Nephron (organoid): ENCODE data around the gene IMPG2.

ENCODE experiments used
- H3K27ac Mint-ChIP-seq, 3 experiments: 2 replicates each; pipeline ENCODE4 v1.8.0; 2020; ENCODE audit warnings: mixed read lengths in 3 of 3, mild to moderate bottlenecking in 2 of 3, moderate library complexity in 1 of 3
- H3K27me3 Mint-ChIP-seq: 2 replicates; pipeline ENCODE4 v1.8.0; 2021; ENCODE audit warnings: low read depth, mild to moderate bottlenecking, moderate library complexity, mixed read lengths
- H3K36me3 Mint-ChIP-seq: 2 replicates; pipeline ENCODE4 v1.8.0; 2020; ENCODE audit warnings: low read depth, mixed read lengths
- H3K4me1 Mint-ChIP-seq: 2 replicates; pipeline ENCODE4 v1.8.0; 2020; ENCODE audit warnings: mixed read lengths
- H3K4me3 Mint-ChIP-seq, 3 experiments: 2 replicates each; pipeline ENCODE4 v1.8.0; 2020; ENCODE audit warnings: mild to moderate bottlenecking in 3 of 3, mixed read lengths in 3 of 3, moderate library complexity in 2 of 3
- H3K9me3 Mint-ChIP-seq: 2 replicates; pipeline ENCODE4 v1.8.0; 2020; ENCODE audit warnings: mixed read lengths
- CTCF ChIP-seq, 3 experiments: fragments of 200-600 bp; sonication (generic); IDR thresholded peaks; one replicate each; pipeline ENCODE4 v1.5.0; 2021; ENCODE audit warnings: antibody characterized with exemption in 3 of 3; ENCODE audit not compliant: unreplicated experiment in 3 of 3

The IMPG2 gene

DNA sequence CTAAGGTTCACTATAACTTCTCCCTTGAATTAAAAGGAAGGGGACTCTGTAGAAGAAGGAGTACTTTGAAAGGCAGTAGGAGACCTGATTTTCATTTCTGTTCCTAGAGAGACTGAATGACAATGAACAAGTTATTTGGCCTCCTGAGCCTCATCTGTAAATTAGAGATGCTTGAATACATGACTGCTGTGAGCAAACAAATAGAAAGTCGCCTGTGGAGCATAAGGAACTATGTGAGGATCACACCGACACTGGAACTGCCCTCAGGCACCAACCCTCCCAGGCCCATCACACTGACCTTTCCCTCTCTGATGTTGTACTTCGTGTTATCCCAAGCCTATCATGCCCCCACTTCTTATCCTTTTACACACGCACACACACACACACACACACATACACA, 48.6 kb downstream of the IMPG2 start:
- Mint-ChIP-seq H3K9me3 (no peaks in the 10 kb centered on the region), H3K27ac (peak overlapping the region in 2 of 3 experiments; percentile 3 to 75), H3K4me3 (no peak overlapping the region), H3K36me3 (no peaks in the 10 kb centered on the region), H3K27me3 (no peaks in the 10 kb centered on the region), H3K4me1 (peaks cover 25% of the 10 kb centered on the region)
- no peak for TF ChIP-seq CTCF (IDR thresholded peaks at IDR 0.05; ENCODE audit: unreplicated experiment in 3 of 3)

DNA sequence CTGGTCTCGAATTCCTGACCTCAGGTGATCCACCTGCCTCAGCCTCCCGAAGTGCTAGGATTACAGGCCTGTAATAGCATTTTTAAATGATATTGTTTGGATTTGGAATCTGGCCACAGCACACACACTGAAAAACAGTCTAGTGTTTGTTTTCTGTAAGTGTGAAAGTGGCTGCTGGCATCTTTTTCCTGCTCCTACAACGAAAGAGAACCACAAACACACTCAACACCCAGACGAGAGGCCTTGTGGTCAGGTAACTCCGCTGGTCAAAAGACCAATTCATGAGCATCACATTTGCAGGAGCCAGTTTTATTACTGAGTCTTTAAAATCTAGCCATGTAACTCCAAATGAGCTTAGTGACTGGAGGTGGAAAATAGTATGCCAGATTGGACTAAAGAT, 50.2 kb downstream of the IMPG2 start:
- H3K4me3 Mint-ChIP-seq = no peak overlapping the region
- H3K27me3 Mint-ChIP-seq = no peaks in the 10 kb centered on the region
- no peak overlapping the region for H3K27ac Mint-ChIP-seq
- H3K36me3 Mint-ChIP-seq = no peaks in the 10 kb centered on the region
- H3K4me1 Mint-ChIP-seq = peaks cover 34% of the 10 kb centered on the region
- TF ChIP-seq CTCF (IDR thresholded peaks at IDR 0.05; ENCODE audit: unreplicated experiment in 3 of 3) = no peak
- peaks cover 3% of the 10 kb centered on the region for H3K9me3 Mint-ChIP-seq

DNA sequence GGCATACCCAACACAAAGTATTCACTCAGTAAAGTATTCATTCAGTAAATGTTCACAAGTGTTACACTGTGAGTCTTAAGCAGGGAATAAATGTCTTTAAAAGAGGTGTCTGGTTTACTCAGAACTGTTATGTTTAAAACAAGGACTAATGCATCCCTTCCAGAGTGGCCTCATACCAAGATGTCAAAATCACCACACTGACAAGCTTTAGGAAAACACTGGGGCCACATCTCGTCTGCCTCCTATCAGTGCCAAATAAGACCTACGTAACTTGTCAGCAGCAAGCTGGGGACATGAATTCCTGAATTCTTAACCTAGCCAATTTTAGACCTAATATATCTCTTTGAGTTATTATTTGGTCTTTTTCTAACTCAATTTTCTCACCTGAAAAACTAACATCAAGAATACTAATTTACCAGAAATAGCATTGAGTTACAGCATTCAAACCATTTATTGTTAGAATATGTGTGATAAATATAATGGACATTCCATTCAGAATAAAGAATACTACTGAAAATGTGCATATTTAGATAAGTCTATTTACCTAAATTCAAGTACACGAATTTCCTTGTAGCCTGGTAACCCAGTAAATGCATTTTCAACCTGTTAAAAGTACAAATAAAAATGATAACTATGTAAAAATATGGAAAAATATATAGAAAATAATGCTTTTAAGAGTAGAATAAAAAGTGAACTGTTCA, 51.3 kb downstream of the IMPG2 start:
- Mint-ChIP-seq H3K27me3 (no peaks in the 10 kb centered on the region), H3K27ac (peak overlapping the region; percentile 45 to 91 (median 61)), H3K4me3 (no peak overlapping the region), H3K4me1 (peaks cover 34% of the 10 kb centered on the region), H3K9me3 (peaks cover 8% of the 10 kb centered on the region), H3K36me3 (peaks cover 5% of the 10 kb centered on the region)
- no peak for TF ChIP-seq CTCF (IDR thresholded peaks at IDR 0.05; ENCODE audit: unreplicated experiment in 3 of 3)

GRCh38 chr3:101268141-101268540, 52.2 kb downstream of the IMPG2 start:
- peaks cover 13% of the 10 kb centered on the region for H3K36me3 Mint-ChIP-seq
- peaks cover 34% of the 10 kb centered on the region for H3K4me1 Mint-ChIP-seq
- peaks cover 8% of the 10 kb centered on the region for H3K9me3 Mint-ChIP-seq
- H3K4me3 Mint-ChIP-seq = no peak overlapping the region
- H3K27me3 Mint-ChIP-seq = no peaks in the 10 kb centered on the region
- peak overlapping the region in 1 of 3 experiments; percentile 91 for H3K27ac Mint-ChIP-seq
- no peak for TF ChIP-seq CTCF (IDR thresholded peaks at IDR 0.05; ENCODE audit: unreplicated experiment in 3 of 3)

DNA sequence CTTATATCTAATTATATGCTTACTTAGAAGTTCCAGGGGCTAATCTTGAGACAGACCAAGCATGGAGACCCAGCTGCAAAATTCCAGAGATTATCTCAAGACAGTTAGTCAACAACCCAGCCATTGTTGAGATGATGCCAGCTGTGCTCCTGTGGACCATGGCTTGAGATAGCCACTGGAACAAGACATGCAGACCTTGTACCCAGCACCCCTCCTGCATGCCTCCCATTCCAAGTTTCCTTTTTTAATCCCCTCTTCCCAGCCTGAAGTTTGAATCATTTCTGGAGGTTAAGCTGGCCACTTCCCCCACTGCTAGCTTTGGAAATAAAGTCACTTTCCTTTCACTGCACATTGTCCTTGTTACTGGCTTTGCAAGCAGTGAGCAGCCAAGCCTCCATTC, 53.8 kb downstream of the IMPG2 start:
- Mint-ChIP-seq H3K27ac (peak overlapping the region in 2 of 3 experiments; percentile 58 to 60), H3K27me3 (no peaks in the 10 kb centered on the region), H3K36me3 (peaks cover 13% of the 10 kb centered on the region), H3K9me3 (peaks cover 8% of the 10 kb centered on the region), H3K4me1 (peaks cover 38% of the 10 kb centered on the region), H3K4me3 (no peak overlapping the region)
- no peak for TF ChIP-seq CTCF (IDR thresholded peaks at IDR 0.05; ENCODE audit: unreplicated experiment in 3 of 3)

DNA sequence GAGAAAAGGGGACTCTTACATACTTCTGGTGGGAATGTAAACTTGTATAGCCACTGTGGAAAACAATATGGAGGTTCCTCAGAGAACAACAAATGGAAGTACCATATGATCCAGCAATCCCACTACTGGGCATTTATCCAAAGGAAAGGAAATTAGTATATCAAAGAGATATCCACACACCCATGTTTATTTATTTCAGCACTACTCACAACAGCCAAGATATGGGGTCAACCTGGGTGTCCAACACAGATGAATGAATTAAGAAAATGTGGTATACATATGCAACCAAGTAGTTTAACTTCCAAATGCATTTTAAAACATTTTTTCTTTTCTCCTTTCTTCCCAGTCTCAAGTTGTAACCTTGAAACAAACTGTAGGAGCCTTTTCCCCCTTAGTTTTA, 54.3 kb downstream of the IMPG2 start:
- H3K27ac Mint-ChIP-seq = peak overlapping the region in 2 of 3 experiments; percentile 58 to 60
- no peak for TF ChIP-seq CTCF (IDR thresholded peaks at IDR 0.05; ENCODE audit: unreplicated experiment in 3 of 3)
- H3K27me3 Mint-ChIP-seq = no peaks in the 10 kb centered on the region
- peaks cover 13% of the 10 kb centered on the region for H3K36me3 Mint-ChIP-seq
- H3K9me3 Mint-ChIP-seq = peaks cover 8% of the 10 kb centered on the region
- no peak overlapping the region for H3K4me3 Mint-ChIP-seq
- peaks cover 35% of the 10 kb centered on the region for H3K4me1 Mint-ChIP-seq
